Activated CD4-positive, alpha-beta T cell treated with anti-CD3 and anti-CD28 coated beads, Interleukin-2, amount 50 U/mL, for 48 hours (primary cell): Measurements from ENCODE around the gene SLC25A3.
"Not testable (repeated sequence)": the region's sequence is repeated elsewhere in the genome, so short reads cannot be mapped to it uniquely, and the experiment has no call there.

Experiments
- DNase-seq, 2 experiments: peaks; one replicate each; pipeline ENCODE4 v3.0.0-alpha.2; 2020

Gene SLC25A3

DNA sequence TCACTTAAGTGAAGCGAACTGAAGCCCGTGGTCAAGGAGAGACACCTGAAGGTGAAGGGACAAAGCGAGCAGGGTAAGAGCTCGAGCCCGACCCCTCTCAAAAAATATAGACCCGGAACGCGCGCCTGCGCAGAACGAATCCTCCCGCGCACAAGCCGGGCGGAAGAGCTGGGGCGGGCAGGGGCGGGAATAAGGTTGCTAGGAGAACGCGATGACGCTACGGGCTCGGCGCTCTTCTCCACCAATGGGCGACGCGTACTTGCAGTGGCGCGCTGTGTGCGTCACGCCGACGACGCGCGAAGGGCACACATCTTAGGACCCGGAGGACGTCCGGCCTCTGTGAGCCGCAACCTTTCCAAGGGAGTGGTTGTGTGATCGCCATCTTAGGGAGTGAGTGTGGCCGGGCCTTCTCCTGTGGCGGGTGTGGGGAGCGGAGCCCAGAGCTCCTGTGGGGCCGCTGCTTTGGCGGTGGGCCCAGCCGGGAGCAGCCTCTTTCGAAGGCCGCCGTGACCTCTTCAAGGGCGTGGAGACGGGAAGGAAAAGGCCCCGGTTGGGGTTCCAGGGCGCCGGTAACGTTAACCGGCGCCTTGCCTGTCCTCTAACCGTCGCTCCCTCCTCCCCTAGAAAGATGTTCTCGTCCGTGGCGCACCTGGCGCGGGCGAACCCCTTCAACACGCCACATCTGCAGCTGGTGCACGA lies at the start of gene SLC25A3:
Gene SLC25A3 (plus strand): TSS at position 336 of the 699 bp plus-strand sequence. CDS start 293 bp downstream, at position 629.
- DNase-seq = peak; percentile 92

DNA sequence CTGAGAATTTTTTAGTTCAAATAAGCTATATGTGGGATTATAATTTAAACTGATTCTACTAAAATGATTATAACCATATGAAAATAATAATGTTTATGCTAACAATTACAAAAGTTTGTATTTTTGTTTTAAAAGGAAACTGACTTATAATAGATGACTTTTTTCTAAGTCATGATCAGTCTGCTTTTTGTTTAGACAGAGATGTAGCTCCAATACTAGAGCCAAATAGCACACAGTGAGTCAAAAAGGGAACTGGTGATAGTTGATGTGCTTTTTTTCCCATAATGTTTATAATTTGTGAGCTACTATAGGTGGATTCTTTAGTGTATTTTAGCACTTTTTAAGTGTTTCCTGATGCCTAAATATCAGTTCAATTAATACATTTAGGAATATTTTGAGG lies 49.8 kb upstream of the SLC25A3 start:
- DNase-seq = no peak

DNA sequence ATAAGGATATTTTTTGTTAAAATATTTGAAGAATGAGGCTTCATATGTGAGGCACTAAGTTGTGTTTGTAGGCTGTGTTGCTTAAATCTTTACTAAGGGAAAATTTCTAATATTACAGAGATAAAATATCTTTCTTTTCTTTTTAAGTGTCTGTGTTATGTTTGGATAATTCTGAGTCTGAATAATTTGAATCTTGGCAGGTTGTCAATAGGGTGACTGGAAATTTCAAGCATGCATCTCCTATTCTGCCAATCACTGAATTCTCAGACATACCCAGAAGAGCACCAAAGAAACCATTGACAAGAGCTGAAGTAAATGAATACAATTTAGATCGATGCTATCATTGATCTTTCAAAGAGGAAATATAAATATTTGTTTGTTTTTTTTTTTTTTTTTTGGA lies 48.7 kb upstream of the SLC25A3 start:
- no peak for DNase-seq

DNA sequence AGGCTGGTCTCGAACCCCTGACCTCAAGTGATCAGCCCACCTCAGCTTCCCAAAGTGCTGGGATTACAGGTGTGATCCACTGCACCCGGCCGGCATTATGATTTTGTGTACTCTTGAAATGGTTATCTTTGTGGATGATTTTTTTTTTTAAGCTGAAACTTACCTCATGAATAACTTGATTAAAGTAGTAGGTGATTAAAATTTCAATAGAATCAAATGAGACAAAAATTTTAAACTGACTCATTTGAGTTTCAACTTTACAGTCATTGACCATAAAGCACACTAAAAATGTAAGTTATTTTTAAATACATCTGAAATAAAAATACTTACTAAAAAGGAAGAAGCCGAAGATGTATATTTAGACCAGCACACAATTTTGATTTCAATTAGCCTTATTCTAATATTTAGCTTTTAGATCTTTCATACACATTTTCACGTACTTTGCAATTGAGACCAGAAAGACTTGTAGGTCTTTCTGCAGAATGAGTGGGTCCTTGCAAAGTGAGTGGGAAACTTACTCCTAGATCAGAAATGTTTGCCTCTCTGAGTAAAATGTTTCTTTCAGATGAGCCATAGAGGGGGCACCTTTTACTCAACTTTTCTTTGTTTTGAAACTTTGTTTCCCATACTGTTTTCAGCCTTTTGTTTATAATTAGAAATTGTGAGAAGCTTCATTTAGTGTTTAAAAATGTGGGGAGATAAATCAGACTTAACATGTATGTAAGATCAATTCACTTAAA lies 43.9 kb upstream of the SLC25A3 start:
- no peak for DNase-seq

DNA sequence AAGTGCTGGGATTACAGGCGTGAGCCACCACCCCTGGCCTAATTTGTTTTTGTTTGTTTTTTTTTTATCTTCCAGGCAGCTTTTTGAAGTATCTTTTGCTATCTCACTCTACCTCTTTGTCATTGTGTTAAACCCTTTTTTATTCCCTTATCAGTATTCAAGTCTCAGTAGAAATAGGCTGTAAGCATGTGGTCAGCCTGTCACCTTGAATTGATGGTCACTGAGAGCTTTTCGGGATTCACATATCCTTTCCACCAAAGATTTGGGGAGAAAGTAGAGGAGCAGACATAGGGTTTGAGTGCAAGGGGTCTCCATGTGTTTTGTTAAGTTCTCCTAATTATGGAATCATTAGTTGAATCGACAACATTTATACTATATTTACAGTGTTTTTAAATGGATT lies 41.7 kb upstream of the SLC25A3 start:
- no peak for DNase-seq

DNA sequence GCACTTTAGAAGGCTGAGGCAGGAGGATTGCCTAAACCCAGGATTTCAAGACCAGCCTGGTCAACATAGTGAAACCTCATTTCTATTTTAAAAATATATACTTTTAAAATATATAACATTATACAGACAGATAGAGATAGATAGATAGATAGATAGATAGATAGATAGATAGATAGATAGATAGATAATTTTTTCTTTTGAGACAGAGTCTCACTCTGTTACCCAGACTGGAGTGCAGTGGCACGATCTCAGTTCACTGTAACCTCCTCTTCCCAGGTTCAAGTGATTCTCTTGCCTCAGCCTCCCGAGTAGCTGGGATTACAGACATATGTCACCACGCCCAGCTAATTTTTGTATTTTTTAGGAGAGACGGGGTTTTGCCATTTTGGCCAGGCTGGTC lies 35.4 kb upstream of the SLC25A3 start:
- DNase-seq = not testable (repeated sequence)

DNA sequence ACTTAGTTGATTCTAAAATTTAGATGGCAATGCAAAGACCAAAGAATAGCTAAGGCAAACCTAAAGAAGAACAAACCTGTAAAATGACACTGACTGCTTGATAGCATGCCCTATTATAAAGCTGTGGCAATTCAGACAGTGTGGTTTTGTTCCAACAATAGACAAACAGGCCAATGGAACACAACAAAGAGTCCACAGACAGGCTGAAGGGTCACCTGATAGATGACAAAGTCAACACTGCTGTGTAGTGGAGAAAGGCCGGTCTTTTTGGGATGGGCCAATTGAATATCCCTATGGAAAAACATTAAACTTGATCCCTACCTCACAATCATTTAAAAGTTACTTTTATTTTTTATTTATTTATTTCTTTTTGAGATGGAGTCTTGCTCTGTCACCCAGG lies 33.8 kb upstream of the SLC25A3 start:
- no peak for DNase-seq

DNA sequence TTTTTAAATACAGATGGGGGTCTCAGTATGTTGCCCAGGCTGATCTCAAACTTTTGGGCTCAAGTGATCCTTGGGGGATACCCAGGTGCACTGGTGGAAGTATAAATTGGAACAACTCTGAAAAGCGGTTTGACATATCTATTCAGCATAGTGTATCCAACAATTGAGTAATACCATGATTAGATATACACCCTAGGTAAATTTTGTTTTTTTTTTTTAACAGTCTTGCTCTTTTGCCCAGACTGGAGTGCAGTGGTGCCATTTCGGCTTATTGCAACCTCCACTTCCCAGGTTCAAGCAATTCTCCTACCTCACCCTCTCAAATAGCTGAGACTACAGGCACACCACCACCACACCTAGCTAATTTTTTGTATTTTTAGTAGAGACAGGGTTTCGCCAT lies 31.6 kb upstream of the SLC25A3 start:
- no peak for DNase-seq

DNA sequence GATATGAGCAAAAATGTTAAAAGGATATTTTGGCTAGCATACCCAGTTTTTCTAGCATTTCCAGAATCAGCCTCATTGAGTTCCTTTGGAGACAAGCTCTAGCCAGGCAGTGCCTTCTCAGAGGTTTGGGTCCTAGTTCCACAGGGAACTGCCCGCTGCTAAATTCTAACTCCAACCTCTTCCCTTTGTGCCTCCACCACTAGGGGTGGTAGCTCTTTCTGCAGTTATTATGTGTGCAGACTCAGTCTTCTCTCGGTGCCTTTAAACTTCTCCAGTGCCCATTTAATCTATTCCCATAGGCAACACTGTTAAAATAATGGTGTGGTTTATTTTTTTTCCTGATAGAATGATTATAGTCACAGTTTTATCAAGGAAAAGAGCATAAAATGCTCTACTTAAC lies 21.5 kb upstream of the SLC25A3 start:
- DNase-seq = no peak

DNA sequence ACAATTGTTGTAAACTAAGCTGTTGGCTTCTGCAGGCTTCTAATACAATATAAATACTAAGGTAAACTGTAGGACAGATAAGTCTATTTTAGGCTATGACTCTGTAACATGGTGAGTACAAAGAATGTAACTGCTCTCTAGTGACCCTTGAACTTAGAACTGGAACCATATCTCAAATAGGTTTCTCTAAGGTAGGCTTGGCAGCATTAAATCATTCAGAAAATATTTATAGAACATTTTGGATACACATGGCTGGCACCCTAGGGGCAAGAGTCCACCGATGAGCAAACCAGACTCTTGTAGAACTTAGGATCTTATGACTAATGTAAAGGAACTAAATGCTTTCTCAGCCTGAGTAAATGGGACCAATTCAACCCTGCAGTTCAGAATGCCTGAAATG lies 19.4 kb upstream of the SLC25A3 start:
- no peak for DNase-seq

DNA sequence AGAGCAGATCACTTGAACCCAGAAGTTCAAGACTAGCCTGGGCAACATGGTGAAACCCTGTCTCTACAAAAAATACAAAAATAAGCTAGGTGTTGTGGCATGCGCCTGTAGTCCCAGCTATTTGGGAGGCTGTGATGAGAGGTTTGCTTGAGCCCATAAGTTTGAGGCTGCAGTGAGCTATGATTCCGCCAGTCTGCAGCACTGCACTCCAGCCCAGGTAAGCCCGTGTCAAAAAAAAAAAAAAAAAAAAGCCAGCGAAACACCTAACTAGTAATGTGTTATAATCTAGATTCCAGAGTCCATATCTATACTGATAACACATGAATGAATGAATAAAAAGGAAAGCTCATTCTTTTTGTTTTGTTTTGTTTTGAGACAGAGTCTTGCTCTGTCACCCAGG lies 18.5 kb upstream of the SLC25A3 start:
- DNase-seq = no peak

DNA sequence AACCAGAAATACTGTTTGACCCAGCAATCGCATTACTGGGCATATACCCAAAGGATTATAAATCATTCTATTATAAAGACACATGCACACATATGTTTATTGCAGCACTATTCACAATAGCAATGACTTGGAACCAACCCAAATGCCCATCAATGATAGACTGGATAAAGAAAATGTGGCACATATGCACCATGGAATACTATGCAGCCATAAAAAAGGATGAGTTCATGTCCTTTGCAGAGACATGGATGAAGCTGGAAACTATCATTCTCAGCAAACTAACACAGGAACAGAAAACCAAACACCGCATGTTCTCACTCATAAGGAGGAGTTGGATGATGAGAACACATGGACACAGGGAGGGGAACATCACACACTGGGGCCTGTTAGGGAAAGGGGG lies 16.7 kb upstream of the SLC25A3 start:
- DNase-seq = not testable (repeated sequence)

DNA sequence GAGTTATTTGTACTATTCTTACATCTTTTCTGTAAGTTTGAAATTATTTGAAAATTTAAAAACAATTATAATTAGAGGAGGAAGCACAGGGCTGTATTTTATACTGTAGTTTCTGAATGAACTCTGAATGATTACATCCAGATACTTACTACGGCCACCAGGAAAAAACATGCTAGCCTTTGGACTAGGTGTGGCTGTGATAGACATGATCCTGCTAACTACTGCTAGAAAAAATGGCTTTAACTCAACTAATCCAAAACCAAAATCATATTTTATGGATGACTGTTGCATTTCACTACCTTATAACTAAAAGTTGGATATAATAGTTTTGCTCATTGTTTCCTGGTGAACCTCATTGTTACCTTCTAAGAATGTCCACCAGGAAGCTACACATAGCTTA lies 15.1 kb upstream of the SLC25A3 start:
- no peak for DNase-seq

DNA sequence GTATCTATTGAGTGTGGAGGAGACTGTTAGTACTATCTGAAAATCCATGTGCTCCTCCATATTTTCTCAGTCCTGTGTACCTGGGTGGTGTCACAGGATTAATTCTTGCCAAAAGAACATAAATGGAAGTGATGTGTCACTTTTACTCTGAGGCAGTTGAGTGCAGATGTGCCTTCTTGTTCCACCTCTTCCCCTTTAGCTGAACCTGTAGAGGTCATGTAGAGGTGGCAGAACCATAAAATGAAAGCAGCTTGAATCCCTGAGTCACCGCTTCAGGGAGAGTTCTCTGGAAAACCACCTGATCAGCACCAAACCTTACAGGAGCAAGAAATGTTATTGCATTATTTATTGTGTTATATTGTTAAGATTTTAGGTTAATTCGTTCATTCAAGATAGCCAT lies 14.7 kb upstream of the SLC25A3 start:
- DNase-seq = no peak

DNA sequence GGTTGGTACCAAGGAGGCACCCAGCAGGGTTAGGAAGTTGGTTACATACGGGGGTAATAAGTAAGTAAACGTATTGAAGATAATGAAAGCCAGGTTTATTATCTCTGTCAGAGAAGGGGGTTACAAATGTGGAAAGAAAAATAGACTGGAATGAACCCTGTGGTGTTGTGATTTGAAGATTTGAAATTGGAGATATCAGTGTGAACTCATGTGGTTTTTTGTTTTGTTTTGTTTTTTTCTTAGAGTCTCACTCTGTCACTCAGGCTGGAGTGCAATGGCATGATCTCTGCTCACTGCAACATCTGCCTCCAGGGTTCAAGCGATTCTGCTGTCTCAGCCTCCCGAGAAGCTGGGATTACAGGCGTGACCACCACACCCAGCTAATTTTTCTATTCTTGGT lies 14.1 kb upstream of the SLC25A3 start:
- DNase-seq = no peak

DNA sequence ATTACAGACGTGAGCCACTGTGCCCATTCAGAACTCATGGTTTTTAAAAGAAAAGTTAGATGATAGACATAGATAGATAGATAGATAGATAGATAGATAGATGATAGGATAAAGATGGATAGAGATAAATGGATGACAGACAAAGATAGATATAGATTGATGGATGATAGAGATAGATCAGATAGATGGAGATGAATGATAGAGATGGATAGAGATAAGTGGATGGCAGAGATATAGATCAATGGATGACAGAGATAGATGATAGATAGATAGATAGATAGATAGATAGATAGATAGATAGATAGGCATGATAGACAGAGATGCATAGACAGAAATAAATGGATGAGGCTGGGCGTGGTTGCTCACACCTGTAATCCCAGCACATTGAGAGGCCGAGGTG lies 13.7 kb upstream of the SLC25A3 start:
- no peak for DNase-seq

DNA sequence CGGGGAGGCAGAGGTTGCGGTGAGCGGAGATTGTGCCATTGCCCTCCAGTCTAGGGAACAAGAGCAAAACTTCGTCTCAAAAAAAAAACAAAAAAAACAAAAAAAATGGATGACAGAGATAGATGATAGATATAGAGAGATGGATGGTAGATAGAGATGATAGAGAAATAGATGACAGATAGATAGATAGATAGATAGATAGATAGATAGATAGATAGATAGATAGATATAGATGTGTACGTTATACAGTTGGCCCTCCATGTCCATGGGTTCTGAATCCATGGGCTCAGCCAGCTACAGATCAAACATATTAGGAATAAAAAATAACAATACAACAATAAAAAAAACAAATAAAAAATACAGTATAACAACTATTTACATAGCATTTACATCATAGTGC lies 12.8 kb upstream of the SLC25A3 start:
- DNase-seq = no peak

DNA sequence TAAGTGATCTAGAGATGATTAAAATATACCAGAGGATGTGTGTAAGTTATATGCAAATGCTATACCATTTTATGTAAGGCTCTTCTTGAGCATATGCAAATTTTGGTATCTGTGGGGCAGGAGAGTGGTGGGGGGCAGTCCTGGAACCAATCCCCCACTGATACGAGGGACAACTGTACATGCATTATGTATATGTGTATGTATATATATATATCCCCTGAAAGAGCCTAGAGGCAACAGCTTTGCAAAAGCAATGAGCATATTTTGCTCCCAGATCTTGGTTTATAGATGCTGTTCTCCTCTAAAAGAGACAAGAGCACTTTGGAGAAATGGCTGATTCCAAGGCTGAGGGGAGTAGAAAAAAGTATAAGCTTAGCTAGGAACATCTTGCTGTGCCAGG lies 12.4 kb upstream of the SLC25A3 start:
- DNase-seq = no peak

DNA sequence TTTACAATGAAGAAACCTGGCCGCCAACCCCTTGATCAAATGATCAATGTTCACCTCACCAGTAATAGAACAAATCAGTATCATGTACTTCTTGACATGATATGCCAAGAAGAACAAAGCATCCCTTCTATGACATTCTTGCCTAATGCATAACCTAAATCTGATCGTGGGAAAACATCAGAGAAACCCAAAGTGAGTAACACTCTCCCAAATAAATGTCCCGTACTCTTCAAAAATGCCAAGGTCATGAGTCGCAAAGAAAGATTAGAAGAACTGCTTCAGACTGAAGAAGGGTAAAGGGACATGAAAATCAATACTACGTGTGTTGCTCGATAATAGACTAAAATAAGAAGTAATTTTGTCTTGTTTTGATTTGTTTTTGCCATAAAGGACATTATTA lies 11.4 kb upstream of the SLC25A3 start:
- no peak for DNase-seq

DNA sequence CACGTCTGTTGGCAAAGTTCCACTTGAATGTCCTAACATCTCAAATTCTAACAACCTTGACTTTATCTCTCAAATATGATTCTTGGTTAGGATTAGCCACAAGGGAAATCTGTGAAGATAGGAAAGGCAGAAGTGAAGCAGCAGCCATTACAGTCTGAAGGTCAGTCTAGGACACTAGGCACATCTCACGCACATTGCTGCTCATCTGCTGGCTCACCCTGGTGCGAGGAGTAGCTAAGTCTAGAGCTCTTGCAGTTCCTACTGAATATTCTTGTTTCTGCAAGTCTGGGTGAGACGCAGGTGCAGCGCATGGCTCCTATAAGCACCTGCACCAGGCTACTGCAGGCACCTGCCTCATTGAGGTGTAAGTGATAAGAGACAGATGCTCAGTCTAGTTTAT lies 6.4 kb upstream of the SLC25A3 start:
- DNase-seq = no peak

DNA sequence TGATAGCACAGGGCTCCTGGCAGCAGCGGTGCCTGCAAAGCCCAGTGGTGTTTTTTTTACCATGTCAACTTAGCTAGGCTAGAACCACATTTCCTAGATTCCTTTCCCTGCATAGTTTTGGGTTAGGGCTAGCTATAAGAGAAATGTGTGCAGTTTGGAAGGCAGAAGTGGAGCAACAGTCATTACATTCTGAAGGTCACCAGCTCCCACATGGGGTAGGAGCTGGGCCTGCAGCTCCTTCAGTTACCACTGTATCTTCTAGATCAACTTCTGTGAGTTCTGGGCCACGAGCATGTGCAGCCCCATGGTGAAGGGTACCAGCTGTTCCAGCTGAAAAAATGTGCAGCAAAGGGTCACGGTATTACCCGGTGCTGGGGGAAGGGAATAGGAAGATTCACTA lies 2.3 kb upstream of the SLC25A3 start:
- no peak for DNase-seq

DNA sequence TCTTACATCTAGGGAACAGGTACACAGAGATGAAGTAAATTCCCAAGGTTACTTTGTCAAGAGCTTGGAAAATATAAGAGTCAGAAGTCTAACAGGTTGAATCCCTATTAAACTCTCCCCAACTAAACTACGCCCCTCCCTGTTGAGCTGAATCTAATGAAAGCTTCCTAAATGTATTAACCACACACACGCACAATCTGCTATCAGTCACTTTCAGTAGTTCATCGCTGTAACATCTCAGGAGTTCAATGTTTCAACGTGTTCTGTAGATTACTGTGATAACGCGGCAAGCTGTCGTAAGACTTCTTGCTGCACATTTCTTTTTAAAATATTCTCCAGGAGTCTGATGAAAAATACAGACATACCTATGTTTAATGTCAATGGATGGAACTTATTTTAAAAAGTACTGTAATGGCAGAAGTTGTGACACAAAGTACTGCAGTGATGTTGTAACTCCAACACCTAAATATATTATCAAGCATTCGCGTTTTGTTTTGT lies 612 bp upstream of the SLC25A3 start:
- no peak for DNase-seq

DNA sequence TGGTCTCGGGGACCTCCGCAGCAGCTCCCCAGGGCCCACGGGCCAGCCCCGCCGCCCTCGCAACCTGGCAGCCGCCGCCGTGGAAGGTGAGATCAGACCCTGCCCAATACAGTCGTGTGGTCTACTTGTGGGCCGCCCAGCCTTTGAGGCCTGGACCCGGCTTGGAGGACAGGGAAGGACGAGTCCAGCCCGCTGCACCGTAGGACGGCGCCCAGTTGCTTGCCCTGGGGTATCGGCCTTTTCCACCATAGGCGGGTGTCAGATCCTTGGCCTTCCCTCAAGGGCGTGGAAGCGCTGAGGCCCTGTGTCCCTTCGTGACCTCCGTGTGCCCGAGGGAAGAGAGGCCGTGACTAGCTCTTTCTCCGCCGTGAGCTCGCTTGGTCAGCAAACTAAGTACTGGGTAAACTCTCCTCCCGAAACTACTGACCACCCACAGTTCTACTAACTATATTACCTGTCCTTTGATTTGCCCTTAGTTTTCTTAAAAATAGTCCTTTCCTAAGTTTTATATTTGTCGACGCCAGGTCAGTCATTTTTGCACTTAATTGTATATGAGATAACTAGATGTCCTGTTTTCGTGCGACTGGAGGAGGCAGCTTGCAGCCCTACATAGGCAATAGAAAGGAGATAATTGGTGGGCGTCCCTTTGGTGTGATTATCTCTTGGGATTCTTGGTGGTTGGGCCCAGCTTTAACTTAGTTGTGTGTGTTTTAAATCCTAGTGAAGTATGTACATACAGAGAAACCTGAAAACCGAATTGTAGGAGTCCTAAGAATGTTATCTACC lies 757 bp downstream of the SLC25A3 start:
- peak; percentile 25 to 33 for DNase-seq
